Measurements from ENCODE around the gene TLR3. TPM values are rescaled to one million over a fixed set of nuclear protein-coding genes. Genes with fewer than 3 reads are reported as not detected.
"Not testable (repeated sequence)": the region's sequence is repeated elsewhere in the genome, so short reads cannot be mapped to it uniquely, and the experiment has no call there.

TLR3 gene
- total RNA-seq, 1 donor, result 11.6 TPM

DNA sequence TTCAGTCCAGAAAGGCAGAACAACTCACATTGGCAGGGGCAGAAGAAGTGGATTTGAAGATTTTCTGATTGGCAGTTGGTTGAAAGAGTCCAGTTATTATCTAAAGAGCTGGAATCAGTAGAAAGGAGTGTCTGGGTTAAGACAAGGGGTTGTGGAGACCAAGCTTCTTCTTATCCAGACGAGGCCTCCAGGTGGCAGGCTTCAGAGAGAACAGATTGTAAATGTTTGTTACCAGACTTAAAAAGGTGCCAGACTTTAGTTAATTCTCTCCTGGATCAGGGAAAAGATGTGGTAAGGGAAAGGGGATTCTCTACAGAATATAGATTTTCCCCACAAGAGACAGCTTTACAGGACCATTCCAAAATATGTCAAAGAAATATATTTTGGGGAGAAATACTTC, 36.7 kb upstream of the TLR3 start:
- no peak overlapping the region for H3K4me3 ChIP-seq (ENCODE audit: low read depth, low read length)
- TF ChIP-seq, protein P1, sequence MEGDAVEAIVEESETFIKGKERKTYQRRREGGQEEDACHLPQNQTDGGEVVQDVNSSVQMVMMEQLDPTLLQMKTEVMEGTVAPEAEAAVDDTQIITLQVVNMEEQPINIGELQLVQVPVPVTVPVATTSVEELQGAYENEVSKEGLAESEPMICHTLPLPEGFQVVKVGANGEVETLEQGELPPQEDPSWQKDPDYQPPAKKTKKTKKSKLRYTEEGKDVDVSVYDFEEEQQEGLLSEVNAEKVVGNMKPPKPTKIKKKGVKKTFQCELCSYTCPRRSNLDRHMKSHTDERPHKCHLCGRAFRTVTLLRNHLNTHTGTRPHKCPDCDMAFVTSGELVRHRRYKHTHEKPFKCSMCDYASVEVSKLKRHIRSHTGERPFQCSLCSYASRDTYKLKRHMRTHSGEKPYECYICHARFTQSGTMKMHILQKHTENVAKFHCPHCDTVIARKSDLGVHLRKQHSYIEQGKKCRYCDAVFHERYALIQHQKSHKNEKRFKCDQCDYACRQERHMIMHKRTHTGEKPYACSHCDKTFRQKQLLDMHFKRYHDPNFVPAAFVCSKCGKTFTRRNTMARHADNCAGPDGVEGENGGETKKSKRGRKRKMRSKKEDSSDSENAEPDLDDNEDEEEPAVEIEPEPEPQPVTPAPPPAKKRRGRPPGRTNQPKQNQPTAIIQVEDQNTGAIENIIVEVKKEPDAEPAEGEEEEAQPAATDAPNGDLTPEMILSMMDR (IDR thresholded peaks at IDR 0.05; ENCODE audit: insufficient read depth, low read length), result no peak
- peak; percentile 17 for DNase-seq (ENCODE audit: low read depth)

DNA sequence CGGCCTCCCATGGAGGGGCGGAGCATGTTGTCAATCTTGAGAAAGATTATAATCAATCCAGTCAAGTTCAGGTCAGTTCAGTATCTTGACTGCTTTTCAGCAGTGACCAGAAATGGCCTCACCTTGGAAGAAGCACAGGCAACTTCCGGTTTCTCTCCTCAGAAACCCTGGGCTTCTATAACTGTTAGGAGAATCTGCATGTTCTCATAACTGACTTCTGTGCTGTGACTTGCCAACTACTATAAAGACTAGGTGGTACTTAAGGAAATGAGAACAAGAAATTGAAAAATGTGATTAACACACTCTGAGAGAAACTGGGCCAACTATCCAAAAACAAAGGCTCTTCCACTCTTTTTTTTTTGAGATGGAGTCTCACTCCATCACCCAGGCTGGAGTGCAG, 35.9 kb upstream of the TLR3 start:
- DNase-seq (ENCODE audit: low read depth), result no peak

DNA sequence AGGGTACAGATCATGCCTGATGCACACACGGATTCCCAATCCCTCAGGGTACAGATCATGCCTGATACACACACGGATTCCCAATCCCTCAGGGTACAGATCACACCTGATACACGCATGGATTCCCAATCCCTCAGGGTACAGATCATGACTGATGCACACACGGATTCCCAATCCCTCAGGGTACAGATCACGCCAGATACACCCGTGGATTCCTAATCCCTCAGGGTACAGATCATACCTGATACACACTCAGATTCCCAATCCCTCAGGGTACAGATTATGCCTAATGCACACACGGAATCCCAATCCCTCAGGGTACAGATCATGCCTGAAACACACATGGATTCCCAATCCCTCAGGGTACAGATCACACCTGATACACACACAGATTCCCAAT, 34.3 kb upstream of the TLR3 start:
- H3K4me3 ChIP-seq (ENCODE audit: low read depth, low read length); DNase-seq (ENCODE audit: low read depth): not testable (repeated sequence)

More for the DNA sequence above, 35.9 kb upstream of the TLR3 start:
- no peak overlapping the region for H3K4me3 ChIP-seq (ENCODE audit: low read depth, low read length)
- TF ChIP-seq, protein P1 (IDR thresholded peaks at IDR 0.05; ENCODE audit: insufficient read depth, low read length), result no peak

- TF ChIP-seq, protein P1 (IDR thresholded peaks at IDR 0.05; ENCODE audit: insufficient read depth, low read length), result no peak
- no peak overlapping the region for H3K4me3 ChIP-seq (ENCODE audit: low read depth, low read length)
- no peak for DNase-seq (ENCODE audit: low read depth)
Measured at GRCh38 chr4:186036976-186037581, 31.9 kb upstream of the TLR3 start.

GRCh38 chr4:186037692-186038658, 31.0 kb upstream of the TLR3 start:
- TF ChIP-seq, protein P1 (IDR thresholded peaks at IDR 0.05; ENCODE audit: insufficient read depth, low read length), result peak; percentile 59
- H3K4me3 ChIP-seq (ENCODE audit: low read depth, low read length), result no peak overlapping the region
- peak; percentile 93 for DNase-seq (ENCODE audit: low read depth)

DNA sequence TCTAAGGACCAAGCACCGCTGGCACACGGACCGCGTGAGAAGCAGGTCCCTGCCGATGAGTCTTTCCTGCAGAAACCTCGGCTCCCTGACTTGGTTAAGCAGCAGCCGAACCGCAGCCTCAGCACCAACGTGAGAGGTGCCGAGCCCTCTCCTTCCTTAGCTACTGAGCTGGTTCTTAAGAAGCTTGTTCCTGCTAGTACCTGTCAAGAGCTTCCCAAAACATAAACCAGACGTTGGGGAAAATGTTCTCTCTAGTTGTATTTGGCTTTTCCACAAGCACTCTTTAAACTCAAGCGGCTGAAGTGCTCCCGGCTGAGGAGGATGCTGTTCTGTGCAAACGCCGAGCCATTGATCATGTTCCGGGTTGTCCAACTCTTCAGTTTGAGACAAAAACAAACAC, 29.3 kb upstream of the TLR3 start:
- H3K4me3 ChIP-seq (ENCODE audit: low read depth, low read length), result no peak overlapping the region
- TF ChIP-seq, protein P1 (IDR thresholded peaks at IDR 0.05; ENCODE audit: insufficient read depth, low read length), result no peak
- peak; percentile 26 for DNase-seq (ENCODE audit: low read depth)

DNA sequence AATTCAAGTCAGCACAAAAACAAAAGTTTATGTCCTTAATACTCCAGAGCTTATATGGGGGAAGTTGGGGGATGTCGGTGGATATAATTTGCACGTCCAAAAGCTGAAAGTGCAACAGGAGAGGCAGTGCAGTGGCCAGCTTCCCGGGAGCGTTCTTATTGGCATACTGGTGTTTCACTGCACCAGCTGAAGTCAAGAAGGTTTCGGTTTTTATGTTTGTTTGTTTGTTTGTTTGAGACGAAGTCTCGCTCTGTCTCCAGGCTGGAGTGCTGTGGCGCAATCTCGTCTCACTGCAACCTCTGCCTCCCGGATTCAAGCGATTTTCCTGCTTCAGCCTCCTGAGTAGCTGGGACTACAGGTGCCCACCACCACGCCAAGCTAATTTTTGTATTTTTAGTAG, 28.6 kb upstream of the TLR3 start:
- no peak overlapping the region for H3K4me3 ChIP-seq (ENCODE audit: low read depth, low read length)
- no peak for DNase-seq (ENCODE audit: low read depth)

GRCh38 chr4:186047501-186047900, 21.5 kb upstream of the TLR3 start:
- not testable (repeated sequence) for H3K4me3 ChIP-seq (ENCODE audit: low read depth, low read length); DNase-seq (ENCODE audit: low read depth)

More for the DNA sequence above, 28.6 kb upstream of the TLR3 start:
- TF ChIP-seq, protein P1 (IDR thresholded peaks at IDR 0.05; ENCODE audit: insufficient read depth, low read length), result no peak

GRCh38 chr4:186050135-186050534, 18.8 kb upstream of the TLR3 start:
- DNase-seq (ENCODE audit: low read depth); H3K4me3 ChIP-seq (ENCODE audit: low read depth, low read length): not testable (repeated sequence)

Measured in fibroblast of the aortic adventitia (primary cell).